Cardiac muscle cell (in vitro differentiated cells and primary cell): ENCODE data around the gene HK3. TPM values are rescaled to one million over a fixed set of nuclear protein-coding genes. Genes with fewer than 3 reads are reported as not detected.

Experiments used
- DNase-seq, 2 donors: peaks; one replicate each; pipeline versions ENCODE4 v3.0.0 to v3.0.0-alpha.2; 2010 to 2017; ENCODE audit warnings: low read depth in 1 of 2, low spot score in 1 of 2
- H3K27ac ChIP-seq: fragments of 200-600 bp; sonication (generic); 2 replicates; pipeline ENCODE4 v1.5.1; 2016
- H3K27me3 ChIP-seq: fragments of 200-600 bp; sonication (generic); 2 replicates; pipeline ENCODE4 v1.6.0; 2016; ENCODE audit warnings: control low read depth
- H3K36me3 ChIP-seq: fragments of 200-600 bp; sonication (generic); 2 replicates; pipeline ENCODE4 v1.5.1; 2016; ENCODE audit warnings: control low read depth
- H3K4me1 ChIP-seq: fragments of 200-600 bp; sonication (generic); 2 replicates; pipeline ENCODE4 v1.8.1; 2017; ENCODE audit warnings: low read depth, mild to moderate bottlenecking, mixed run types
- H3K4me3 ChIP-seq: fragments of 200-600 bp; sonication (generic); 2 replicates; pipeline ENCODE4 v1.5.1; 2016; ENCODE audit warnings: mild to moderate bottlenecking
- H3K9me3 ChIP-seq: fragments of 200-600 bp; sonication (generic); 2 replicates; pipeline ENCODE4 v1.5.1; 2017; ENCODE audit warnings: low read depth, mild to moderate bottlenecking, control low read depth
- CTCF ChIP-seq: IDR thresholded peaks from 2 replicates; pipeline ENCODE4 v1.5.1; 2012; ENCODE audit warnings: low read depth, mild to moderate bottlenecking, low read length
- polyA plus RNA-seq: library from polyadenylated mRNA; unstranded; fragments of >200 nt; fragmentation: Nextera tagmentation; extraction: Ambion mirVana; gene quantifications from 2 replicates; pipeline ENCODE4 v1.2.1, GENCODE V29; 2016
- total RNA-seq: library from RNA; depleted of rRNA; stranded (reverse); fragments of >200 nt; gene quantifications from 2 replicates; pipeline ENCODE4 v1.2.3, GENCODE V29; 2016

Gene HK3
- total and polyA plus RNA-seq, 2 experiments from 2014 or later = not detected

- no peak for DNase-seq
- H3K27ac ChIP-seq = no peak overlapping the region
Measured at GRCh38 chr5:176912115-176912514, 13.0 kb upstream of the HK3 start.

GRCh38 chr5:176908675-176909368 is 9.7 kb upstream of the HK3 start:
- TF ChIP-seq CTCF = no peak
- DNase-seq = no peak
- Histone ChIP-seq H3K9me3 (no peaks in the 10 kb centered on the region), H3K27me3 (no peaks in the 10 kb centered on the region), H3K4me3 (no peak overlapping the region), H3K4me1 (no peaks in the 10 kb centered on the region), H3K36me3 (peaks cover 44% of the 10 kb centered on the region), H3K27ac (no peak overlapping the region)

More at GRCh38 chr5:176912115-176912514, 13.0 kb upstream of the HK3 start:
- H3K4me3 ChIP-seq = no peak overlapping the region
- H3K27me3 ChIP-seq = no peaks in the 10 kb centered on the region
- TF ChIP-seq CTCF = no peak
- no peaks in the 10 kb centered on the region for H3K9me3 ChIP-seq
- no peaks in the 10 kb centered on the region for H3K4me1 ChIP-seq
- H3K36me3 ChIP-seq = peaks cover 13% of the 10 kb centered on the region

- no peak overlapping the region for H3K27ac ChIP-seq
- H3K27me3 ChIP-seq = no peaks in the 10 kb centered on the region
- no peak overlapping the region for H3K4me3 ChIP-seq
- no peak for TF ChIP-seq CTCF
- H3K9me3 ChIP-seq = no peaks in the 10 kb centered on the region
- peaks cover 54% of the 10 kb centered on the region for H3K36me3 ChIP-seq
- no peaks in the 10 kb centered on the region for H3K4me1 ChIP-seq
- DNase-seq = no peak
Measured at GRCh38 chr5:176906796-176907195, 7.7 kb upstream of the HK3 start.

- Histone ChIP-seq H3K27ac (no peak overlapping the region), H3K4me3 (no peak overlapping the region), H3K36me3 (peaks cover 54% of the 10 kb centered on the region), H3K4me1 (no peaks in the 10 kb centered on the region), H3K27me3 (no peaks in the 10 kb centered on the region), H3K9me3 (no peaks in the 10 kb centered on the region)
- no peak for TF ChIP-seq CTCF
- no peak for DNase-seq
Measured at GRCh38 chr5:176906126-176906525, 7.0 kb upstream of the HK3 start.

GRCh38 chr5:176904276-176904675 is 5.1 kb upstream of the HK3 start:
- no peak overlapping the region for H3K27ac ChIP-seq
- no peaks in the 10 kb centered on the region for H3K27me3 ChIP-seq
- TF ChIP-seq CTCF = no peak
- peaks cover 54% of the 10 kb centered on the region for H3K36me3 ChIP-seq
- H3K9me3 ChIP-seq = no peaks in the 10 kb centered on the region
- no peak for DNase-seq
- no peak overlapping the region for H3K4me3 ChIP-seq
- no peaks in the 10 kb centered on the region for H3K4me1 ChIP-seq
